HG03280 (cell line): Measurements from ENCODE around the gene CASP8AP2.
"Not testable (repeated sequence)": the region's sequence is repeated elsewhere in the genome, so short reads cannot be mapped to it uniquely, and the experiment has no call there.

Experiments
- ATAC-seq: cut with Tn5 transposase; IDR thresholded peaks from one replicate; pipeline ENCODE4 v1.9.1; 2021; ENCODE audit warnings: mild to moderate bottlenecking, moderate library complexity; ENCODE audit not compliant: unreplicated experiment

The CASP8AP2 gene

DNA sequence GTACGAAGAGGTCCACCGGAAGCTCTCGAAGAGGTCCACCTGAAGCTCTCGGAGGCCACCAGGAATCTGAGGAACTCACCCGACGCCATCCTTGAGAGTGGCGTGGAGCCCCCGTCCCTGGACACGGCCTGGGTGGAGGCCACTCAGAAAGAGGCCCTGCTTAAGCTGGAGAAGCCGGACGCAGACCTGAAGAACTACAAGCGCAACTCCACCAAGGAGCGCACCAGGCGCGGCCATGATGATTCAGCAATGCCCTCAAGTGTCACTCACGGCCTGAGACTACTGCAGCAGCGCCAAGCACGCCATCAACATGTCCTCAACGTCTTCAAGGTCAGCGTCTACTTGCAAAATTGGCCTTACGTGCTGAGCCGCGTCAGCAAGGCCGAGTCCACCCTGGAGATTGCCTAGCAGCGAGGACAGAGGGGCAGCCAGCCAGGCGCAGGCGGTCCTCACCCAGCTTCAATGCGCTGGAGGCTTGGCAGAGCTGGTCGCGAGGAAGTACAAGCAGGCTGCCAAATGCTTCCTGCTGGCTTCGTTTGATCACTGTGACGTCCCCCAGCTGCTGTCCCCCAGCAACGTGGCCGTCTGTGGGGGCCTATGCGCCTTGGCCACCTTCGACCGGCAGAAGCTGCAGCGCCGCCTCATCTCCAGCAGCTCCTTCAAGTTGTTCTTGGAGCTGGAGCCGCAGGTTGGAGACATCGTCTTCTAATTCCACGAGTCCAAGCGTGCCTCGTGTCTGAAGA lies 56.9 kb downstream of the CASP8AP2 start:
- no peak for ATAC-seq

DNA sequence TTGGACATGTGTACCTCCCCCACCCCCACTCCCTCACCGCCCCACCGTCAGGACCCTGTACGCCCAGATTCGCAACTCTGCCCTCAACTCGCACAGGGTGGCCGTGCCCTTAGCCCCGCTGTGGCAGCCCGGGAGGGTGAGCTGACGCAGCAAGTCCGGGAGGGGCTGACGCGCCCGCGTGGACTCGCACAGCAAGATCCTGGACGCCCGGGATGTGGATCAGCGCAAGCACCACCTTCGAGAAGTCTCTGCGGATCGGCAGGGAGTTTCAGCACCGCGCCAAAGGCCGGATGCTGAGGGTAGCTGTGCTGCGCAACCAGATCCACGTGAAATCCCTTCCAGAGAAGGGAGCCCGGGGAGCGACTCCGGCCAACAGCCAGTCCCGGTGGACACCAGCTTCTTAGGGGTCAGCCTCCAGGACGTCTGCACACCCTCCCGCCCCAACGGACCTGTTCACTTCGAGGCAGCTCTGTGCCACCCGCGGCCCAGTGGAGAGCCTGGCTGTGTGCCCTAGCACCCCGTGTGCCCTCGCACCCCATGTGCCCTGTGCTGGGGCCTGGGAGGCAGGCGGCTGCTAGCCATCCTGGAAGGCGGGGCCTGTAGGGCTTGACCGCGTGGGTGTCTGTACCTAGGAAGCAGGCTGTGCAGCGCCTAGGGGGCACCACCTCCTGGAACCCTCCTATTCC lies 57.9 kb downstream of the CASP8AP2 start:
- no peak for ATAC-seq

DNA sequence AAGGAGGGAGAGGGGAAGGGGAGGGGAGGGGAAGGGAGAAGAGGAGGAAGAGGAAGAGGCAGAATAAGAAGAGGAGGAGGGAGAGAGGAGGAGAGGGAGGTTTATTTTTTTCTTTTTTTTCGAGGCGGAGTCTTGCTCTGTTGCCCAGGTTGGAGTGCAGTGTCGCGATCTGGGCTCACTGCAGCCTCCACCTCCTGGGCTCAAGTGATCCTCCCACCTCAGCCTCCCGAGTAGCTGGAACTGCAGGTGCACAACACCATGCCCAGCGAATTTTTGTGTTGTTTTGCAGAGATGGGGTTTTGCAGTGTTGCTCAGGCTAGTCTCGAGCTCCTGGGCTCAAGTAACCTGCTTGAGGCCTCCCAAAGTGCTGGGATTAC lies 58.4 kb downstream of the CASP8AP2 start:
- ATAC-seq: no peak

DNA sequence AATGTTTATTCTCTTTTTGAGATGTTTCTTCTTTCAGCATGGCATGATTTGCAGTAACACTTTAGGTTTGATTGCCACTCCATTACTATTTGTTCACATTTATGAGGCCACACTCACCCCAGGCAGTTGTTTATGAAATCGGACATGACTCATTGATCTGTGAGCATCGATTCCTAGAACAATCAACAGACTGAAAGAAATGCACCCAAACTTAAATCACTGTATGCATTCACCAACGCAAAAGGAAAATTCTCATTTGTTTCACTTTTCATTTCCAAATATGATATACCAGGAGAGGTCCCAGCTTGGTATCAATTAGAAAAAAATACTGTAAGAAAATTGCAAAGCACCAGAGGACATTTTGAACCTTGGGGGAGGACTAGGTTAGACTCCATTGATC lies 59.2 kb downstream of the CASP8AP2 start:
- no peak for ATAC-seq

DNA sequence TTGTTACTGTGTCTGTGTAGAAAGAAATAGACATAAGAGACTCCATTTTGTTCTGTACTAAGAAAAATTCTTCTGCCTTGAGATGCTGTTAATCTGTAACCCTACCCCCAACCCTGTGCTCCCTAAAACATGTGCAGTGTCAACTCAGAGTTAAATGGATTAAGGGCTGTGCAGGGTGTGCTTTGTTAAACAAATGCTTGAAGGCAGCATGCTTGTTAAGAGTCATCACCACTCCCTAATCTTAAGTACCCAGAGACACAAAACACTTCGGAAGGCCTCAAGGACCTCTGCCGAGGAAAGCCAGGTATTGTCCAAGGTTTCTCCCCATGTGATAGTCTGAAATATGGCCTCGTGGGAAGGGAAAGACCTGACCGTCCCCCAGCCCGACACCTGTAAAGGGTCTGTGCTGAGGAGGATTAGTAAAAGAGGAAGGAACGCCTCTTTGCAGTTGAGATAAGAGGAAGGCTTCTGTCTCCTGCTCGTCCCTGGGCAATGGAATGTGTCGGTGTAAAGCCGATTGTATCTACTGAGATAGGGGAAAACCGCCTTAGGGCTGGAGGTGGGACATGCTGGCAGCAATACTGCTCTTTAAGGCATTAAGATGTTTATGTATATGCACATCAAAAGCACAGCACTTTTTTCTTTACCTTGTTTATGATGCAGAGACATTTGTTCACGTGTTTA lies 61.3 kb downstream of the CASP8AP2 start:
- not testable (repeated sequence) for ATAC-seq

DNA sequence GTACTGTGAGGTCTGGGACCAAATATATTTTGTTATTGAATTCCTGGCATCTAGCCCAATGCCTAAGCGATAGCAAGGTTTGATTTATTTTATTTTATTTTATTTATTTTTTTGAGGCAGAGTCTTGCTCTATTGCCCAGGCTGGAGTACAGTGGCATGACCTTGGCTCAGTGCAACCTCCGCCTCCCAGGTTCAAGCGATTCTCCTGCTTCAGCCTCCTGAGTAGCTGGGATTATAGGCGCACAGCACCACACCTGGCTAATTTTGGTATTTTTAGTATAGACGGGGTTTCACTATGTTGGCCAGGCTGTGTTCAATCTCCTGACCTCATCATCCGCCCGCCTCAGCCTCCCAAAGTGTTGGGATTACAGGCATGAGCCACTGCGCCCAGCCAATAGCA lies 62.9 kb downstream of the CASP8AP2 start:
- ATAC-seq: not testable (repeated sequence)

DNA sequence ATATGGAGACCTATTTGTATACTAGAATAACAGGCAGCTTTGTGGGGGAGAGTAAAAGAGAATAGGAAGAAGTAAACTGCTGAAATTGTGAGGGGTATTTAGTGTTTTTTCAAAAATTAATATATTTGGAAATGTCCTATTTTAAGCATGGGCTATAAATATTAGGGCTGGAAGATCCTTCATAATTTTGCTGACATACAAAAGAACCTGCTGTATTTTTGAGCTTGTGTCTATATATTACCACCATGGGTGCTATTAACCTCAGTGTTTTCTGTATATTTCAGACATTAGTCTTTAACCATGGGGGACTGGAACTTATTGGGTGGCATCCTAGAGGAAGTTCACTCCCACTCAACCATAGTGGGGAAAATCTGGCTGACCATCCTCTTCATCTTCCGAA lies 64.5 kb downstream of the CASP8AP2 start, which contains the start of gene GJA10:
TSS of gene GJA10 (plus strand) at position 301 of the 400 bp plus-strand sequence. CDS start at position 301, 0 bp downstream.
- ATAC-seq: no peak

DNA sequence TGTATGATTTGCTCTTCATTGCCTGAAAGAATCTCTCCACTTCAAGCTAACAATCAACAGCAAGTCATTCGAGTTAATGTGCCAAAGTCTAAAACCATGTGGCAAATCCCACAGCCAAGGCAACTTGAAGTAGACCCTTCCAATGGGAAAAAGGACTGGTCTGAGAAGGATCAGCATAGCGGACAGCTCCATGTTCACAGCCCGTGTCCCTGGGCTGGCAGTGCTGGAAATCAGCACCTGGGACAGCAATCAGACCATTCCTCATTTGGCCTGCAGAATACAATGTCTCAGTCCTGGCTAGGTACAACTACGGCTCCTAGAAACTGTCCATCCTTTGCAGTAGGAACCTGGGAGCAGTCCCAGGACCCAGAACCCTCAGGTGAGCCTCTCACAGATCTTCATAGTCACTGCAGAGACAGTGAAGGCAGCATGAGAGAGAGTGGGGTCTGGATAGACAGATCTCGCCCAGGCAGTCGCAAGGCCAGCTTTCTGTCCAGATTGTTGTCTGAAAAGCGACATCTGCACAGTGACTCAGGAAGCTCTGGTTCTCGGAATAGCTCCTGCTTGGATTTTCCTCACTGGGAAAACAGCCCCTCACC lies 65.7 kb downstream of the CASP8AP2 start:
- ATAC-seq: no peak

DNA sequence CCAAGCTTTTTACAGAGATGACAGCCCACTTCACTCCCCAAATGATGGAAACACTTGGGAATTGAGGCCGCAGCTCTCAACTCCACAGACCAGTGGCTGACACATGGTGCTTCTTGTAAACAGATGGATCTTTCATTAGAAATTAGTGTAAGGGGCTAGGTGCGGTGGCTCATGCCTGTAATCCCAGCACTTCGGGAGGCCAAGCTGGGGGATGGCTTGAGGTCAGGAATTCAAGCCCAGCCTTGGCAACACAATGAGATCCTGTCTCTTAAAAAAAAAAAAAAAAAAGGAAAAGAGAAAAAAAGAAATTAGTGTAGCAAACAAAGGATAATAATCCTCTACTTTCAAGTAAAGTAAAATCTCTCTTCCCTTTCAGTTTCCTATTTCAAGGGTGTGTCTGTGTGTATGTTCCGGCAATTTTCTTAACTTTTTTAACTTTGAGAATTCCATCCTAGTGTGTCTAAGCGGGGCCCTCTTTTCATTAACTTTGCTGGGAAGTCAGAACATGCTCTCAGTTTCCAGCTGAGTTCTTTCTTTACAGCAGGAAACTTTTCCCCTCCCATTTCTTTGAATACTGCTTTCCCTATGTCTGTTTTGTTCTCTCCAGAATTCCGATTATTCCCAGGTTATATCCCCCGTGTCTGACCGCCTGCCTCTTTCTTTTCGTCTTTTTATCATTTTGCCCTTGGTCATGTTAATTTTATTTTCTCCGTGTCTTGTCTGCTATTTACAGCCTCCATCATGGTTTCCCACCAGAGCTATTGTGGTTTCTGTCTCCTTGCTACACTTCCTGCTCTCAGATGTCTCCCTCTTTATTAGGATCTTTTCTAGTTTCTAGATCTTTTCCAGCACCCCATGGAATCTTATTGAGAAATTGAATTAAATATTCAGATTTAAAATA lies 80.6 kb downstream of the CASP8AP2 start:
- ATAC-seq: not testable (repeated sequence)

DNA sequence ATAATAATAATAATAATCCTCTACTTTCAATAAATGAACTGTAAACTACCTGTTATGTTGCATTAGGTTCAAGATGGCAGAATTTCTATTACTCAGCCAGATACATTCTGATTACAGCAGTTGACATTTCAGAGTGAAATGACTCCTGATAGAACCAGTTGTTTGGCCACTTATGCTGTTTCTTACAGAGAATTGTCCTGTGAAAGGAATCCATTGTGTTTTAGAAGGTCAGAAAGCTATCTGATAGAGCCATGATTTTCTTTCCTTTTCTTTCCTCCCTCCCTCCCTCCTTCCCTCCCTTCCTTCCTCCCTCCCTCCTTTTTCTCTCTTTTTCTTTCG lies 81.2 kb downstream of the CASP8AP2 start:
- ATAC-seq: no peak

DNA sequence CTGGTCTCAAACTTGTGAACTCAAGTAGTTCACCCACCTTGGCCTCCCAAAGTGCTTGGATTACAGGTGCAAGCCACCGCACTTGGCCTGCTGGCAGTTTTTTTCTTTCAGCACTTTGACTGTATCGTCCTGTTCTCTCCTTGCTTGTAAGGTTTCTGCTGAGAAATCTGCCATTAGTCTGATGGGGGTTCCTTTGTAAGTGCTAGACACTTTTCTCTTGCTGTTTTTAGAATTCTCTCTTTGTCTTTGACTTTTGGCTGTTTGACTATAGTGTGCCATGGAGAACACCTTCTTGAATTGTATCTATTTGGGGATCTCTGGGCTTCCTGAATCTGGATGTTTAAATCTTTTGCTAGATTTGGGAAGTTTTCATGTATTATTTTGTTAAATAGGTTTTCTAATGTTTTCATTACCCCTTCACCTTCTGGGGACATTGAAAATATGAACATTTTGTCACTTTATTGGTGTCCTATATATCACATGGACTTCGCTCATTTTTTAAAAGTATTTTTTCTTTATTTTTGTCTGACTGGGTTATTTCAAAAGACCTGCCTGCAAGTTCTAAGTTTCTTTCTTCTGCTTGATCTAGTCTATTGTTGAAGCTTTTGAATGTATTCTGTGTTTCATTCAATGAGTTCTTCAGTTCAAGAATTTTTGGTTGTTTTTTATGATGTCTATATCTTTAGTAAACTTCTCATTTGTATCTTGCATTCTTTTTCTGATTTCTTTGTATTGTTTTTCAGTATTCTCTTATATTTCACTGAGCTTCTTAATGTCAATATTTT lies 86.6 kb downstream of the CASP8AP2 start:
- no peak for ATAC-seq

DNA sequence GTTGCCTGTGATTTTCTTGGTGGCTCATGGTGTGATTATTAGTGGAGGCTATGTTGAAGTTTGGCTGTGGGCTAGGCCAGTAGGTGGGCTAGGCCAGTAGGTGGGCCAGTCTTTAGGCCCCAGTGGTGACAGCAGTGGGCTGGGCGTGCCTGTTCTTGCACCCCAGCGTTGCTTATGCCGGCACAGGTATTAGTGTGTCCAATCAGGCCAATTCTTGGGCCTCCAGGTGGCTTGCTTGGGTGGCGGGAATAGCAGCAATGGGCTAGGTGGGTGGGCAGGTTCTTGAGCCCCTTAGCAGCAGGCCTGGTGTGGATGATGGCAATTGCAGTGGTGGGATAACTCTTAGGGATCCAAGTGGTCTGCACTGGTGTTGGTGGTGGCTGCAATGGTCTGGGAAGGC lies 87.5 kb downstream of the CASP8AP2 start:
- ATAC-seq: no peak

DNA sequence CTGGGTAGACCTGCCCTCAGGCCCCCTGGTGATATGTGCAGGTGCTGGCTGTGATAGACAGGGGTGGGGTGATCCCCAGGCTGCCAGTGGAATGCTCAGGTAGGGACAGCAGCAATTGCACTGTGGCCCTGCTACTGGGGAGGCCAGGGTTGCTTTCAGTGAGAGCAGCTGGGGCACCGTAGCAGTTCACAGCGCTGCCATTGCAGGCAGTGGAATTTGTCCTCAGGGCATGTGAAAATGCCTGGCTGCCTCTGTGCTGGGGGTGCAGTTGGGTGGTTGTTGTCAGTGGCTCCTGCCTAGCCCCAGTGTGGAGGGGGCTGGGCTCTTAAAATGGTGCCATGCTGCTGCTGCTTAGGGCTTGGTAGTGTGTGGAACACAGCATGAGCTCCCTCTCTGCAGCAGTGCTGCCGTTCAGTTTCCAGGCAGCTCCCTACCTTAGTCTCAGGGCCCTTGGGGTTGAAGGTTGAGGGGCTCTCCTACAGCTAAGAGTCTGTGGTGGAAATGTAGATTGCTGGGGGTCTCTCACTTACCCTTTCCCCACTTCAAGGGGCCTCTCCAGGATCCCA lies 88.2 kb downstream of the CASP8AP2 start:
- no peak for ATAC-seq
